GM18951 (cell line): ENCODE measurements around the gene EPB41.
"Not testable (repeated sequence)": the region's sequence is repeated elsewhere in the genome, so short reads cannot be mapped to it uniquely, and the experiment has no call there.

Experiments used
- POLR2A ChIP-seq: IDR thresholded peaks from 4 replicates; pipeline ENCODE4 v1.6.1; 2011; ENCODE audit warnings: mild to moderate bottlenecking; ENCODE audit not compliant: insufficient read length, insufficient read depth; ENCODE audit errors: extremely low read depth
- in situ Hi-C: fragments of 300-500 bp; cut with MboI; formaldehyde crosslinking; loops from one replicate; pipeline ENCODE4 v1.12.0; 2022; ENCODE audit warnings: low sequenced_read_pairs, mixed read lengths, inconsistent platforms; ENCODE audit not compliant: unreplicated experiment

Gene EPB41

DNA sequence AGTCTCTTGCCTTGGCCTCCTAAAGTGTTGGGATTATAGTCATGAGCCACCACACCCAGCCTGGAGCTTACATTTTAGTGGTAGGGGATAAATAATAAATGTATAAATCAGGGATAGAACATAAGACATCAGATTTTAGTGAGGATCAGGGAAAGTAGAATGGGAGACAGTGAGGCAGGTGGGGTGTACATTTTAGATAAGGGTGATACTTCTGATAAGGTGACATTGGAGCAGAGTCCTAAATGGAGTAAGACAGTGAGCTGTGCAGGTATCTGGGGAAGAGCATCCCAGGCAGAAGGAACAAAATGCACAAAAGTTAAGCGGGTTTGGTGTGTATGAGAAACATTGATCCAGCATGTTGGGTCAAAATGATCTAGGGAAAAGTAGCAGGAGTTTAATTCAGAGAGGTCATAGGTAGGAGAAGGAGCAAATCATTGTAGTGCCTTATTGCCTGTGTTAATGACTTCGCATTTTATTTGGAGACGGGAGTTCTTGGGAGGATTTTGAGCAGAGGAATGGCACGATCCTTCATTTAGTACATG is 11.1 kb downstream of the EPB41 start:
- in situ Hi-C loops, result no loop called here
- TF ChIP-seq POLR2A, result no peak

DNA sequence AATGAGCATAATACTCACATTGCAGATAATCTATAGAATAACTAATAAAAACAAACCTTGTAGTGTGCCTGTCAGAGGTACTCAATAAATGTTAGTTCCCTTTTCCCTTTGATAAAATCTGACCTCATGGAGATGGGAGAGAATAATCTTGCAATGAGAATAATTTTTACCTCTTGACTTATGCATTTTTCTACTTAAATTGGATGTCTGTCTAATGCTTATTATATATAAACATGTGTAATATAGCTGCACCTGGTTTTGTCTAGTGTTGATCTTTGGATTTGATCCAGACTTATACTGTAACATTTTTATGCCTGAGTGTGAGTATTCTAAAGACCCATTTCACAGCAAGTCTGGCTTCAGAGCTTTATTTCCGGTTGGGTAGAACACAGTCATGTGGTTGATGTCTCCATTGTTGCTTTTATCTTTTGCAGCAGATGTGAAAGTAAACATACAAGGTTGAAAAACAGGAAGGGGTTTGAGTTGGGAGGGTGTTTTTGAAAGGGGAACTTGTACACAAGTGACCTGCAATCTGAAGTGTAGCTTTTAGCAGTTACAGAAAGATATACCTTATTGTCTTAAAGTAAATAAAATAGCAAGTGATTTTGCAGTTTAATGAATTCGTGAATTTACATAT is 12.4 kb downstream of the EPB41 start:
- TF ChIP-seq POLR2A, result no peak
- in situ Hi-C loops, result no loop called here

DNA sequence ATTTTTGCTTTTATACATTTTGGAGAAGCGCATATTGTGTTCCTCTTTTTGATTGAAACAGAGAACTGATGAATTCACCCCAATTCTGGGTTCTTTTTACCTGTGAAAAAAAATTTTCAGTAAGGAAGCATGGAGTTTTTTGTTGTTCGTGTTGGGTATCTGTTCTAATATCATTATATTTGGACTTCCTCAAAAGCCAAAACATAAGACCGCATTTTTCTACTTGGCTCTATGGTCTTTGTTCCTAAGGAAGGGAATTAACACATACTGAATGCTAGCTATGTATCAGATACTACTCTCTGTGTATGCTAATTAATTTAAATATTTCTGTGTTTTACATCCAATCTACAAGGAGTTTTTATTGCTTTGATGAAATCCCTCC is 12.9 kb downstream of the EPB41 start:
- no peak for TF ChIP-seq POLR2A
- in situ Hi-C loops, result no loop called here

DNA sequence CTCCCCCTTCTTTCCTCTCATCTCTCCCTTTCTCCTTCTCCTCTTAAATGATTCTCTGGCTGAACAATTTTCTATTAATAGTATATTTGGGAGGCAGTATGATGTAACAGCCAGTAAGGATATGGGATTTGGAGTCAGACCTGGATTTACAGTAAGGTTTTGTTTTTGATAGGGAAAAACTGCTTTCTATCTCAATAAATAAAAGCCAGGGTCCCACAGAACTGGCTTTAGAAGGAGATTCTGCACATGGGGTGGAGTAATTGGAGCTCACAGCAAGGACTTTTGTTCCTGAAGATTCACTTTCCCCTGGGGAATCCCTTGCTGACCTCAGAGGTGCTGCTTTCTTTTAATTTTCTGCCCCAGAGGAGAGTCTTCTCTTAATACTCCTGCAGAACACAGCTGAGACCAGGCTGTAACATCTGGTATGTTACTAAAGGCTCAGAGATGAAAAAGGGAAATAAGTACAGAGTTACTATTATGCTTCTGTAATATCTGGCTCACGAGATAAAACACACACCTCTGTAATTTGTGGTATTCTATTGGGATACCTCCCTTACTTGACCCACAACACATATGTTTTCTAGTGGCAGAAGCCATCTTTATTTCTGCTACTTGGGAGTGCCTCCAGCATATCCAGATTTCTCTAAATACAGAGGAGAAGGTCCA is 13.4 kb downstream of the EPB41 start:
- in situ Hi-C loops, result no loop called here
- TF ChIP-seq POLR2A, result no peak

DNA sequence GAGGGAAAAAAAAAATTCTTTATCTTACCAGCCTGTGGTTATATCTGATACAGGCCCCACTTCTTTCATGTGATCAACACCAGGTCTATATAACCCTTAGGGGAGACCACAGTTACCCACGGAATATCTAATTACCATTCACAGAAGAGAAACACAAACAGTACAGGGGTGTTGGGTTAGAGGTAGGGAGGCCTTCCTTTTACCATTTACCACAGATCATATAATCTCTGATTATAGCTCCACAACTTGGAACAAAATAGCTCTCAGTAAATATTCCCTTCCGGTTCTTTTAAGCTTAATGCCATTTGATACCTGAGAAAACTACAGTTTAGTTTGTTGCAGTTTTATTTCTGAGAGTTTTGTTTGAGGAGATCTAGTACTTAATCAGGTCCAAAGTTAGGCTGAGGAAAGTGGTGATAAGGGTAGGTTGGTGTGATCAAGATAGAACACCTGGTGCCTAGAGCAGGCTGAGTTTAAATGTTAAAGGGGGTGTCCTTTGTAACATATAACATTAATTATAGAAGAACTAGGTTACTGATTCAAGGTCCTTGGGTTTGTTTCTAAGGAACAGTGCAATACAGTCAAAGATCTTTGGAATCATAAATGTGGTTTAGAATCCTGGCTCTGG is 14.1 kb downstream of the EPB41 start:
- no peak for TF ChIP-seq POLR2A
- in situ Hi-C loops, result no loop called here

DNA sequence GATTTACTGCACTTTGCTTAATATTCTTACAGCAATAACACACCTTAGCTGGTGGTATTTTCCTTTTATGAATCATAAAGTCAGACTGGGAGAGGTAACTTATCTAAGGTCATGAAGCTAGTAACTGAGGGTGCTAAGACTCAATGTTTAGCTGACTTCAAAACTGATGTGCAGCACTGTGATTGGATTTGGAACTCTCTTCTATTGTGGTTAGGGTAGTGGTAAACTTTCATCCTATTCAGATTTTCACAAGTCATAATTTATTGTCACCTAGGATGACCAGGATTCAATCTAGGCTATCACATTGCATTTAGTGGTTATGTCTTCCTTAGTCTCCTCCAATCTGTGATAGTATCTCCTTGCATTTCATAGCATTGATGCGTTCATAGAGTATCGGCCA is 18.9 kb downstream of the EPB41 start:
- in situ Hi-C loops, result no loop called here
- no peak for TF ChIP-seq POLR2A

DNA sequence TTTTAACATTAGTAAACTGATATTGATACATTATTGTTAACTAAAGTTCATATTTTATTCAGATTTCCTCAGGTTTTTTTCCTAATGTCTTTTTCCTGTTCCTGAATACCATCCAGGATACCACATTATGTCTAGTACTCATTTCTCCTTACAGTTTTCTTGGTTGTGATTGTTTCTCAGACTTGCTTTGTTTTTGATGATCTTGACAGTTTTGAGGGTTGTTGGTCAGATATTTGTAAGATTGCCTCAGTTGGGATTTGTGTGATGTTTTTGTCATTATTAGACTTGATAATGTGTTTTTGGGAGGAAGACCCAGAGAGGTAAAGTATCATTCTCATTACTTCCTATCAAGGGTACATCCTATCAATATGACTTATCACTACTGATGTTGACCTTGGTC is 19.5 kb downstream of the EPB41 start:
- TF ChIP-seq POLR2A, result no peak
- in situ Hi-C loops, result no loop called here

DNA sequence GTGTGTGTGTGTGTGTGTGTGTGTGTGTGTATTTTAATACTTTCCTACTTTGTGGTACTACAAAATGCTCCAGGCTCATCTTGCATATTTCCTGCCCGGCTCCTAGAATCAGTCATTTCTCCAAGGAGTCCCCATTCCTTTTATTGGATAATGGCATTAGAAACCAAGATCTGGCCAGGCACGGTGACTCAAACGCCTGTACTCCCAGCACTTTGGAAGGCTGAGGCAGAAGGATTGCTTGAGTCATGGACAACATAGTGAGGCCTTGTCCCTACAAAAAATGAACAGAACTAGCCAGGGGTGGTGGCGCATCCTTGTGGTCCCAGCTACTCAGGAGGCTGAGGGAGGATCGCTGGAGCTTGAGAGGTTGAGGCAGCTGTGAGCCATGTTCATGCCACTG is 20.3 kb downstream of the EPB41 start:
- in situ Hi-C loops, result no loop called here
- TF ChIP-seq POLR2A, result no peak

DNA sequence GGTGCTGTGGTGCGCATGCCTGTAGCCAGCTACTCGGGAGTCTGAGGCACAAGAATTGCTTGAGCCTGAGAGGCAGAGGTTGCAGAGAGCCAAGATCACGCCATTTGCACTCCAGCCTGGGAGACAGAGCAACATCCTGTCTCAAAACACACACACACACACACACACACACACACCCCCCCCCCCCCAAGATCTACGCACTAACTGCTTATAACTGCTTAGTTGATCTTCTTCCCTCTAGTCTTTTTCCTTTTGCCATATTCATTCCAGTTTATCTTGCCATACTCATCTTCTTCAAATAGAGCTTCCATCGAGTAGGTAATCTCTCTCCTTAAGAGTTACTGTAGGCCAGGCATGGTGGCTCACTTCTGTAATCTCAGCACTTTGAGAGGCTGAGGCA is 20.9 kb downstream of the EPB41 start:
- no peak for TF ChIP-seq POLR2A
- in situ Hi-C loops, result no loop called here

DNA sequence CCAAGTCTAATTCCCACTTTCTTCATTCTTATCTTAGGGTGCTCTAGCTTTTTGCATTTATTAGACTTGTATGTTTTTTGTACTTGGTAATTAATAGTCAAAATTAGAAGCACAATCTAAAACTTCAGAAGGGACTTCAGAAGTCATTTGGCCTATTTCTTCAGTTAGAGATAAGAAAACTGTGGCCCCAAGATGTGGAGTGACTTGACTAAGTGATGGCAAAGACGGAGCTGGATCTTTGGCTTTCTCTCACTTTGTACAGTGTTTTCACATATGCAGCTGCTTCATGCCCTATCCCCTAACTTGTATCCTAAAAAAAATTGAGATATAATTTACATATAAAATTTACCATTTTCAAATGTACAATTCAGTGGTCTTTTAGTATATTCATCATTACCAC is 21.7 kb downstream of the EPB41 start:
- in situ Hi-C loops, result no loop called here
- no peak for TF ChIP-seq POLR2A

DNA sequence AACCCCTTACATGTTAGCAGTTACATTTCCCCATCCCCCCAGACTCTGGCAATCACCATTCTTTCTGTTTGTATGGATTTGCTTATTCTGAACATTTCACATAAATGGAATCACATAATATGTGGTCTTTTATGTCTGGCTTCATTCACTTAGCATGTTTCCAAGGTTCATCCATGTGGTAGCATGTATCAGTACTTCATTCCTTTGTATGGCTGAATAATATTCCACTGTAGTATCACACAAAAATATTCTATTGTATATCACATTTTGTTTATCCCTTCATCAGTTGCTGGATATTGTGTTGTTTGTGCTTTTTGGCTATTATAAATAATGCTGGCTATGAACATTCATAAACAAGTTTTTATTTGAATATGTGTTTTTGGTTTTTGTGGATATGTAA is 22.2 kb downstream of the EPB41 start:
- in situ Hi-C loops, result no loop called here
- no peak for TF ChIP-seq POLR2A

DNA sequence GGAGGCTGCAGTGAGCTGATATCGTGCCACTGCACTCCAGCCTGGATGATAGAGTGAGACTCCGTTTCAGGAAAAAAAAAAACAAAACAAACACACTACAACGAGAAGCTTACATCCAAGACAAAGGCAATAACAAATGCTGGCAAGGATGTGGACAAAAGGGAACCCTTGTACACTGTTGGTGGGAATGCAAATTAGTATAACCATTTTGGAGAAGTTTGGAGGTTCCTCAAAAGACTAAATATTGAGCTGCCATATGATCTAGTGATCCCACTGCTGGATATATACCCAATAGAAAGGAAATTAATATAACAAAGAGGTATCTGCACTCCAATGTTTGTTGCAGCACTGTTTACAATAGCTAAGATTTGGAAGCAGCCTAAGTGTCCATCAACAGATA is 29.2 kb downstream of the EPB41 start:
- in situ Hi-C loops, result not testable (repeated sequence)

DNA sequence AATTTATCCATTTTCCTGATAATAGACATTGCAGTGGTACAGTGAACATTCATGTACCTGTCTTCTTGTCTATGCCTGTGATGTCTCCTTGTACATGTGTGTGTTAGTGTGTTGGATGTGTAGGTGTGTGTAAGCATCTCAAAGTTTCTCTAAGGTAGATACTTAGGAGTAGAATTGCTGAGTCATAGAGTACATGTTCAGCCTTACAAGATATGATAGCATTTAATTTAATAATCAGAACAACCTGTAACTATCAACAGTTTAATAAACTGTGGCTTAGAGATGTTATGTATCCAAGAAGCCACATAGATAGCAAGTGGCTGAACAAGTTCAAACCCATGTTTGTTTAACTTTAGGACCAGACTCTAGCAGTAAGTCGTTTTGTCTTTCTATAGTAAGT is 35.6 kb downstream of the EPB41 start:
- in situ Hi-C loops, result no loop called here
- no peak for TF ChIP-seq POLR2A

DNA sequence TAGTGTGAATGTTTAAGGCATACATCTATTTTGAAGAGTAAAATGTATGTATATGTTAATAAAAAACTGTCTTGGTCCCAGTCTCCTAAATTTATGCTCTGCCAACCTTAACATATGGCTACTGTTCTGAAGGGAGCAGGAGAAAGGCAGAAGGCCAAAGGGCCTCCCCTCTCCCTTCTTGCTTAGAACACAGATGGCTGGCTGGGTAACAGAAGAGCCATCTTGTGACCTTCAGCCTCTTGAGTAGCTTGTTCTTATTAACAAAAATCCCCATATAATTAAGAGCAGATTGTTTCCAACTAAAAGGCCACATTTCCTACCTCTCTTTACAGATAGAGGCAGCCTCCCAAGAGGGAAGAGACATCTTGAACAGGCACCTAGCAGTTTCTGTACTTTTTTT is 36.1 kb downstream of the EPB41 start:
- in situ Hi-C loops, result no loop called here
- TF ChIP-seq POLR2A, result no peak
